Measurements from ENCODE around the gene RBMS2.
"Not testable (repeated sequence)": the region's sequence is repeated elsewhere in the genome, so short reads cannot be mapped to it uniquely, and the experiment has no call there.

Gene RBMS2

GRCh38 chr12:56518570-56518969 is 3.0 kb upstream of the RBMS2 start:
- no peak for DNase-seq

GRCh38 chr12:56520048-56520447 is 1.6 kb upstream of the RBMS2 start:
- no peak for DNase-seq

GRCh38 chr12:56520506-56520905 is 1.1 kb upstream of the RBMS2 start:
- no peak for DNase-seq

- DNase-seq: no peak
Observed at GRCh38 chr12:56521209-56521589, 421 bp upstream of the RBMS2 start.

- no peak for DNase-seq
Observed at GRCh38 chr12:56522411-56523193, 982 bp downstream of the RBMS2 start.

- no peak for DNase-seq
Observed at GRCh38 chr12:56528846-56529245, 7.2 kb downstream of the RBMS2 start.

- DNase-seq: no peak
Observed at GRCh38 chr12:56529656-56530055, 8.0 kb downstream of the RBMS2 start.

- no peak for DNase-seq
Observed at GRCh38 chr12:56530390-56531055, 8.9 kb downstream of the RBMS2 start.

- DNase-seq: no peak
Observed at GRCh38 chr12:56537546-56537945, 15.9 kb downstream of the RBMS2 start.

GRCh38 chr12:56541631-56542030 is 20.0 kb downstream of the RBMS2 start:
- DNase-seq: no peak

GRCh38 chr12:56542164-56542563 is 20.5 kb downstream of the RBMS2 start:
- DNase-seq: no peak

- DNase-seq: no peak
Observed at GRCh38 chr12:56545023-56545604, 23.5 kb downstream of the RBMS2 start.

GRCh38 chr12:56546680-56547079 is 25.1 kb downstream of the RBMS2 start:
- no peak for DNase-seq

- no peak for DNase-seq
Observed at GRCh38 chr12:56551070-56551469, 29.4 kb downstream of the RBMS2 start.

- DNase-seq: no peak
Observed at GRCh38 chr12:56565510-56566101, 44.0 kb downstream of the RBMS2 start.

- DNase-seq: no peak
Observed at GRCh38 chr12:56568146-56568545, 46.5 kb downstream of the RBMS2 start.

GRCh38 chr12:56571121-56571520 is 49.5 kb downstream of the RBMS2 start:
- no peak for DNase-seq

- no peak for DNase-seq
Observed at GRCh38 chr12:56572288-56572687, 50.7 kb downstream of the RBMS2 start.

- no peak for DNase-seq
Observed at GRCh38 chr12:56574210-56574609, 52.6 kb downstream of the RBMS2 start.

GRCh38 chr12:56577248-56577647 is 55.6 kb downstream of the RBMS2 start:
- DNase-seq: not testable (repeated sequence)

GRCh38 chr12:56578983-56579546 is 57.4 kb downstream of the RBMS2 start:
- DNase-seq: no peak

GRCh38 chr12:56581418-56582145 is 60.0 kb downstream of the RBMS2 start:
- DNase-seq: no peak

- DNase-seq: no peak
Observed at GRCh38 chr12:56585098-56585497, 63.5 kb downstream of the RBMS2 start.

Data from DMS 273 treated with DMSO at 0.1 percent for 48 hours (cell line).